GM18909 (cell line): ENCODE measurements around the gene ZNF446.

Experiments
- ATAC-seq: cut with Tn5 transposase; IDR thresholded peaks from one replicate; pipeline ENCODE4 v1.9.1; 2021; ENCODE audit warnings: mild to moderate bottlenecking; ENCODE audit not compliant: unreplicated experiment, poor library complexity

Gene ZNF446

GRCh38 chr19:58519355-58520256 lies 43.5 kb downstream of the ZNF446 start, which contains the start of gene ZBTB45:
Gene ZBTB45 (minus strand): TSS chr19:58519810. CDS start chr19:58517673, 2,137 bp downstream.
- ATAC-seq, result peak; percentile 83

- ATAC-seq, result no peak
These were observed 44.1 kb downstream of the ZNF446 start for GRCh38 chr19:58520257-58520599.

- ATAC-seq, result no peak
These were observed 45.5 kb downstream of the ZNF446 start for GRCh38 chr19:58521651-58522050.

- ATAC-seq, result no peak
These were observed 46.6 kb downstream of the ZNF446 start for GRCh38 chr19:58522709-58523108.

- ATAC-seq, result no peak
These were observed 53.3 kb downstream of the ZNF446 start for GRCh38 chr19:58529405-58529804.
